IMR-90 (cell line): Measurements from ENCODE around the gene SYS1. TPM values are rescaled to one million over a fixed set of nuclear protein-coding genes. Genes with fewer than 3 reads are reported as not detected.

Experiments
- ATAC-seq: fragments of 200-7000 bp; cut with Tn5 transposase; 2 replicates; pipeline ENCODE4 v1.9.1; 2020; ENCODE audit warnings: low read depth, mild to moderate bottlenecking, moderate library complexity
- BruUV-seq: library from RNA; stranded (reverse); fragments of 400-500 nt; replicated peaks from 2 replicates; lab custom pipeline; 2021; lab: Mats Ljungman, UMichigan
- CTCF ChIA-PET: fragments of 300-600 bp; formaldehyde crosslinking; extraction: SDS; loops from one replicate; lab custom pipeline; 2021; ENCODE audit warnings: antibody characterized with exemption; lab: Yijun Ruan, JAX
- POLR2A ChIA-PET: fragments of 300-600 bp; sonication (Branson Sonifier 250); formaldehyde crosslinking; loops from one replicate; lab custom pipeline; 2022; ENCODE audit warnings: antibody characterized with exemption; ENCODE audit not compliant: unreplicated experiment; lab: Charles Lee
- DNase-seq: peaks from one replicate; pipeline ENCODE4 v3.0.0; 2013
- H2AFZ ChIP-seq: replicated peaks from 2 replicates; pipeline ENCODE3; 2013; ENCODE audit warnings: low read length, mild to moderate bottlenecking; ENCODE audit not compliant: poor library complexity
- H2AK5ac ChIP-seq: 2 replicates; pipeline ENCODE4 v1.6.1; 2013; ENCODE audit warnings: low read depth, low read length, inconsistent platforms
- H2AK9ac ChIP-seq: replicated peaks from 2 replicates; pipeline ENCODE3; 2013; ENCODE audit warnings: mild to moderate bottlenecking, low read depth, low read length, moderate library complexity; ENCODE audit not compliant: poor library complexity
- H2BK120ac ChIP-seq: 2 replicates; pipeline ENCODE4 v1.6.1; 2013; ENCODE audit warnings: low read depth, low read length, inconsistent platforms
- H2BK15ac ChIP-seq: 3 replicates; pipeline ENCODE4 v1.6.1; 2013; ENCODE audit warnings: low read depth, low read length, inconsistent platforms
- H2BK20ac ChIP-seq: 2 replicates; pipeline ENCODE4 v1.6.1; 2013; ENCODE audit warnings: low read depth, mild to moderate bottlenecking, inconsistent platforms, low read length, moderate library complexity
- H2BK5ac ChIP-seq: 2 replicates; pipeline ENCODE4 v1.6.1; 2013; ENCODE audit warnings: mild to moderate bottlenecking, low read depth, low read length, inconsistent platforms; ENCODE audit not compliant: poor library complexity, severe bottlenecking
- H3K14ac ChIP-seq: replicated peaks from 2 replicates; pipeline ENCODE4 v1.6.1; 2013; ENCODE audit warnings: low read depth, low read length, inconsistent platforms
- H3K18ac ChIP-seq: 2 replicates; pipeline ENCODE4 v1.6.1; 2013; ENCODE audit warnings: low read depth, low read length, control low read depth
- H3K23ac ChIP-seq: 2 replicates; pipeline ENCODE4 v1.6.1; 2013; ENCODE audit warnings: low read depth, low read length, inconsistent platforms
- H3K27ac ChIP-seq: 2 replicates; pipeline ENCODE4 v1.5.1; 2013; ENCODE audit warnings: mild to moderate bottlenecking, control low read depth, low read length; ENCODE audit not compliant: insufficient read depth
- H3K27me3 ChIP-seq: 2 replicates; pipeline ENCODE4 v1.6.1; 2013; ENCODE audit warnings: low read length; ENCODE audit not compliant: control insufficient read depth, insufficient read depth
- H3K36me3 ChIP-seq: 2 replicates; pipeline ENCODE4 v1.6.1; 2013; ENCODE audit warnings: low read length, mixed read lengths; ENCODE audit not compliant: control insufficient read depth, insufficient read depth
- H3K4ac ChIP-seq: 2 replicates; pipeline ENCODE4 v1.6.1; 2013; ENCODE audit warnings: low read depth, low read length, inconsistent platforms
- H3K4me1 ChIP-seq: 2 replicates; pipeline ENCODE4 v1.6.1; 2013; ENCODE audit warnings: low read length, mixed read lengths; ENCODE audit not compliant: control insufficient read depth, insufficient read depth
- H3K4me2 ChIP-seq: 2 replicates; pipeline ENCODE4 v1.6.1; 2013; ENCODE audit warnings: low read depth, mild to moderate bottlenecking, control low read depth, low read length, moderate library complexity
- H3K4me3 ChIP-seq: 2 replicates; pipeline ENCODE4 v1.5.1; 2013; ENCODE audit warnings: low read depth, mild to moderate bottlenecking, control low read depth, low read length, moderate library complexity; ENCODE audit not compliant: insufficient read depth
- H3K56ac ChIP-seq: 2 replicates; pipeline ENCODE4 v1.6.1; 2013; ENCODE audit warnings: low read length, inconsistent platforms; ENCODE audit not compliant: insufficient read depth; ENCODE audit errors: extremely low read depth
- H3K79me1 ChIP-seq, 2 experiments: 2 replicates each; pipeline ENCODE4 v1.6.1; 2013; ENCODE audit warnings: low read length in 2 of 2, inconsistent platforms in 1 of 2, low read depth in 1 of 2
- H3K9ac ChIP-seq: 2 replicates; pipeline ENCODE4 v1.6.1; 2013; ENCODE audit warnings: low read depth, low read length, control low read depth
- H3K9me1 ChIP-seq: 2 replicates; pipeline ENCODE4 v1.6.1; 2013; ENCODE audit warnings: low read length, inconsistent platforms; ENCODE audit not compliant: insufficient read depth
- H3K9me3 ChIP-seq: 2 replicates; pipeline ENCODE4 v1.6.1; 2013; ENCODE audit warnings: low read length; ENCODE audit not compliant: control insufficient read depth, insufficient read depth
- H4K20me1 ChIP-seq: 2 replicates; pipeline ENCODE4 v1.6.1; 2013; ENCODE audit warnings: low read length, inconsistent platforms; ENCODE audit not compliant: insufficient read depth
- H4K5ac ChIP-seq: 2 replicates; pipeline ENCODE4 v1.6.1; 2013; ENCODE audit warnings: mild to moderate bottlenecking, low read depth, low read length, control low read depth
- H4K8ac ChIP-seq, 2 experiments: 2 replicates each; pipeline ENCODE4 v1.6.1; 2013; ENCODE audit warnings: low read depth in 2 of 2, low read length in 2 of 2, control low read depth in 1 of 2, inconsistent platforms in 1 of 2
- H4K91ac ChIP-seq: 2 replicates; pipeline ENCODE4 v1.6.1; 2013; ENCODE audit warnings: low read depth, low read length, inconsistent platforms; ENCODE audit not compliant: insufficient read depth
- BHLHE40 ChIP-seq: fragments of 150-350 bp; IDR thresholded peaks from 2 replicates; pipeline ENCODE4 v1.6.1; 2016; ENCODE audit warnings: mild to moderate bottlenecking, low read depth, low read length
- CEBPB ChIP-seq: IDR thresholded peaks from 2 replicates; pipeline ENCODE4 v1.6.1; 2012; ENCODE audit warnings: low read depth, low read length, improper control_type of control experiment
- FOS ChIP-seq: fragments of 150-350 bp; IDR thresholded peaks from 2 replicates; pipeline ENCODE4 v1.6.1; 2016; ENCODE audit warnings: low read depth, low read length
- MAFK ChIP-seq: IDR thresholded peaks from 2 replicates; pipeline ENCODE4 v1.6.1; 2012; ENCODE audit warnings: low read depth, low read length, improper control_type of control experiment
- MAZ ChIP-seq: IDR thresholded peaks from 2 replicates; pipeline ENCODE4 v1.6.1; 2012; ENCODE audit warnings: low read depth, mild to moderate bottlenecking, low read length, improper control_type of control experiment, moderate library complexity, borderline replicate concordance
- MXI1 ChIP-seq: IDR thresholded peaks from 2 replicates; pipeline ENCODE4 v1.6.1; 2012; ENCODE audit warnings: low read depth, mild to moderate bottlenecking, low read length, moderate library complexity, borderline replicate concordance
- NFE2L2 ChIP-seq: fragments of 150-350 bp; IDR thresholded peaks from 2 replicates; pipeline ENCODE4 v1.6.1; 2016; ENCODE audit warnings: low read depth, mild to moderate bottlenecking, low read length
- POLR2A ChIP-seq: IDR thresholded peaks from 2 replicates; pipeline ENCODE4 v1.6.1; 2012; ENCODE audit warnings: mild to moderate bottlenecking, low read depth, low read length
- RAD21 ChIP-seq: IDR thresholded peaks from 2 replicates; pipeline ENCODE4 v1.6.1; 2012; ENCODE audit warnings: low read length, improper control_type of control experiment
- RCOR1 ChIP-seq: IDR thresholded peaks from 2 replicates; pipeline ENCODE4 v1.6.1; 2012; ENCODE audit warnings: mild to moderate bottlenecking, low read length, improper control_type of control experiment; ENCODE audit not compliant: insufficient replicate concordance
- RFX5 ChIP-seq: IDR thresholded peaks from 2 replicates; pipeline ENCODE4 v1.8.0; 2012; ENCODE audit warnings: low read depth, mild to moderate bottlenecking, low read length, moderate library complexity
- SMC3 ChIP-seq: fragments of 150-350 bp; IDR thresholded peaks from 2 replicates; pipeline ENCODE4 v1.6.1; 2016; ENCODE audit warnings: low read depth, mild to moderate bottlenecking, antibody characterized with exemption, low read length, moderate library complexity
- WGBS, 2 experiments: methylation state at CpG; one replicate each; pipeline versions ENCODE4 v1.1.5 to v1.1.7; 2013; ENCODE audit warnings: missing lambda C conversion rate in 2 of 2; ENCODE audit not compliant: insufficient read length in 1 of 2; ENCODE audit errors: extremely low coverage in 2 of 2; 5-methylcytosine and 5-hydroxymethylcytosine counted together
- dilution Hi-C: fragments of 300-500 bp; cut with HindIII; formaldehyde crosslinking; loops from one replicate; pipeline ENCODE4 v1.14.3; 2018; ENCODE audit warnings: low sequenced_read_pairs; ENCODE audit not compliant: unreplicated experiment
- in situ Hi-C: fragments of 300-500 bp; cut with MboI; formaldehyde crosslinking; loops from 3 replicates; pipeline ENCODE4 v1.14.3; 2019; ENCODE audit warnings: low sequenced_read_pairs, inconsistent platforms, mixed read lengths
- intact Hi-C: fragments of 100-400 bp; cut with micrococcal nuclease; formaldehyde crosslinking; loops from 2 replicates; pipeline ENCODE4 v1.10.0; 2022
- polyA plus RNA-seq, 3 experiments: library from polyadenylated mRNA; depleted of rRNA; stranded (reverse); fragments of >200 nt; gene quantifications; 2 replicates each; pipeline ENCODE4 v1.2.3, GENCODE V29; 2012; ENCODE audit warnings: low replicate concordance in 1 of 3
- total RNA-seq: library from RNA; depleted of rRNA; stranded (reverse); fragments of >200 nt; gene quantifications from 2 replicates; pipeline ENCODE4 v1.2.3, GENCODE V29; 2012

Gene SYS1
- total and polyA plus RNA-seq, 2 of the 4 experiments (the other 2 are of a cell fraction) = 12.9 to 24.6 TPM

GRCh38 chr20:45365444-45365970 is 2.6 kb downstream of the SYS1 start:
- no TSS peak for BruUV-seq
- Histone ChIP-seq H4K8ac (no peak overlapping the region), H4K91ac (no peak overlapping the region), H4K20me1 (no peaks in the 10 kb centered on the region), H3K9me1 (peaks cover 4% of the 10 kb centered on the region; the same call in 1 of the 2 replicates), H2AK9ac (no peak overlapping the region), H3K79me1 (peaks cover 9 to 39% of the 10 kb centered on the region in 2 experiments), H2BK15ac (no peak overlapping the region), H2BK120ac (no peak overlapping the region), H2AK5ac (no peak overlapping the region), H3K9me3 (no peaks in the 10 kb centered on the region), H3K4me3 (no peak overlapping the region), H4K5ac (no peak overlapping the region), H2BK5ac (no peak overlapping the region), H3K18ac (no peak overlapping the region), H2BK20ac (no peak overlapping the region), H3K4me1 (0 out of 2 replicates have a peak, but pooled peaks cover 3% of the 10 kb centered on the region), H3K9ac (no peak overlapping the region), H2AFZ (no peak overlapping the region), H3K23ac (no peak overlapping the region), H3K36me3 (peaks cover 19% of the 10 kb centered on the region), H3K56ac (no peak overlapping the region), H3K4ac (no peak overlapping the region), H3K4me2 (no peak overlapping the region), H3K14ac (no peak overlapping the region), H3K27me3 (no peaks in the 10 kb centered on the region), H3K27ac (no peak overlapping the region)
- dilution Hi-C loops = no loop called here
- DNase-seq = no peak
- no CpG with 5 or more reads among the region's 5 CpGs for WGBS, 2 experiments
- TF ChIP-seq BHLHE40 = no peak
- TF ChIP-seq RCOR1 = no peak
- TF ChIP-seq SMC3 = no peak
- no peak for TF ChIP-seq MAZ
- no peak for TF ChIP-seq MXI1
- TF ChIP-seq NFE2L2 = no peak
- no peak for TF ChIP-seq POLR2A
- no peak for TF ChIP-seq RAD21
- TF ChIP-seq FOS = no peak
- no peak for TF ChIP-seq CEBPB
- TF ChIP-seq RFX5 = no peak
- TF ChIP-seq MAFK = no peak
- ATAC-seq = no peak
- in situ Hi-C loops = no loop called here
- ChIA-PET POLR2A (no interaction called here), CTCF (no interaction called here)
- intact Hi-C loops = no loop called here
